Endodermal cell (in vitro differentiated cells): ENCODE results near the gene PRKCD. TPM values are rescaled to one million over a fixed set of nuclear protein-coding genes. Genes with fewer than 3 reads are reported as not detected.
A peak's percentile ranks its signal among the peaks of the same experiment; 100 is the strongest.

Experiments
- DNase-seq: peaks from one replicate; pipeline ENCODE4 v3.0.0-alpha.2; 2017
- H3K27ac ChIP-seq: 2 replicates; pipeline ENCODE4 v1.5.1; 2013; ENCODE audit warnings: mild to moderate bottlenecking, low read depth, low read length, moderate library complexity
- H3K27me3 ChIP-seq: 2 replicates; pipeline ENCODE4 v1.6.1; 2013; ENCODE audit warnings: mild to moderate bottlenecking, low read length, moderate library complexity; ENCODE audit not compliant: insufficient read depth, control insufficient read depth, poor library complexity, severe bottlenecking
- H3K36me3 ChIP-seq: 2 replicates; pipeline ENCODE4 v1.7.0; 2013; ENCODE audit warnings: mild to moderate bottlenecking, low read length, moderate library complexity; ENCODE audit not compliant: control insufficient read depth, insufficient read depth
- H3K4me1 ChIP-seq: one replicate; pipeline ENCODE4 v1.7.0; 2013; ENCODE audit warnings: low read length; ENCODE audit not compliant: control insufficient read depth, insufficient read depth
- H3K4me3 ChIP-seq: 2 replicates; pipeline ENCODE4 v1.5.1; 2013; ENCODE audit warnings: mild to moderate bottlenecking, low read length, moderate library complexity
- H3K9ac ChIP-seq: 2 replicates; pipeline ENCODE4 v1.6.1; 2013; ENCODE audit warnings: mild to moderate bottlenecking, low read length, moderate library complexity; ENCODE audit not compliant: poor library complexity, severe bottlenecking; ENCODE audit errors: extremely low read depth
- H3K9me3 ChIP-seq: 2 replicates; pipeline ENCODE4 v1.6.1; 2013; ENCODE audit warnings: mild to moderate bottlenecking, low read length, moderate library complexity; ENCODE audit not compliant: control insufficient read depth
- H3K27ac Mint-ChIP-seq: 2 replicates; pipeline ENCODE4 v1.8.0; 2020; ENCODE audit warnings: mixed read lengths
- H3K27me3 Mint-ChIP-seq: 2 replicates; pipeline ENCODE4 v1.8.0; 2021; ENCODE audit warnings: mild to moderate bottlenecking, mixed read lengths; ENCODE audit not compliant: insufficient read depth
- H3K36me3 Mint-ChIP-seq: 2 replicates; pipeline ENCODE4 v1.8.0; 2020; ENCODE audit warnings: low read depth, mixed read lengths
- H3K4me1 Mint-ChIP-seq: 2 replicates; pipeline ENCODE4 v1.8.0; 2020; ENCODE audit warnings: mixed read lengths
- H3K4me3 Mint-ChIP-seq: 2 replicates; pipeline ENCODE4 v1.8.0; 2020; ENCODE audit warnings: mild to moderate bottlenecking, moderate library complexity, mixed read lengths
- H3K9me3 Mint-ChIP-seq: 2 replicates; pipeline ENCODE4 v1.8.0; 2020; ENCODE audit warnings: mild to moderate bottlenecking, mixed read lengths
- WGBS, 2 experiments: methylation state at CpG; one replicate each; pipeline versions ENCODE4 v1.1.5 to v1.1.7; 2013; ENCODE audit warnings: missing lambda C conversion rate in 2 of 2, mixed read lengths in 1 of 2; ENCODE audit not compliant: insufficient coverage in 1 of 2, insufficient read length in 1 of 2; 5-methylcytosine and 5-hydroxymethylcytosine counted together
- total RNA-seq, 2 donors: library from RNA; stranded (reverse); fragmentation: NEBNext Ultra II Directional in 1 of 2; extraction: Animal tissue kit (Norgen Biotek cat#: 25700) in 1 of 2; gene quantifications; 2 replicates in 1 of 2; 3 replicates in 1 of 2; pipeline ENCODE4 v1.2.1, GENCODE V29; 2021
- TF ChIP-seq, protein P1 (sequence below): fragments of 200-600 bp; sonication (generic); conservative IDR thresholded peaks from 2 replicates; pipeline ENCODE4 v1.5.0; 2021; ENCODE audit warnings: antibody characterized with exemption, mild to moderate bottlenecking

Gene PRKCD
- total RNA-seq, 2 donors from 2014 or later = 19.9 to 26.6 TPM

DNA sequence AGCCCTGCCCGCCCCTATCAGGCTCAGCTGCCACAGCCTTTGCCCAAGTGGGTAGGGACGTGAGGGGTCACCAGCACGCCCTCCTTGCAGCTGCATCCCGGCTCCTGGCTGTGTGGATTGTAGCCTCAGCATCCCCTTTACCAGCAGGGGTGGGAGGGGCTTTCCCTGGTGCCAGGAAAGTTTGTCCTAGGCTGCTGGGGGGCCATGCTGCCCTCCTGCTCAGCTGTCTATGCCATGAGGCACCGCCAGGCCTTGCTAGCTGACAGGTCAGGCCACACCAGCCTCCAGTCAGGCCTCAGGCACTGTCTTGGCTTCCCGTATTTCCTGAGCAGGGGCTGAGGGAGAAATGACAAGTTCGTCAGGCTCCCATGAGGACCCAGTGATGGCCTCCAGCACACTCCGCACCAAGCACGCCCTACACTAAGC lies 62.5 kb downstream of the PRKCD start:
- no peak overlapping the region for H3K9ac ChIP-seq
- no peaks in the 10 kb centered on the region for H3K4me1 ChIP-seq
- no peak overlapping the region for H3K4me3 ChIP-seq
- Mint-ChIP-seq H3K9me3 (no peaks in the 10 kb centered on the region), H3K4me1 (peaks cover 1% of the 10 kb centered on the region), H3K36me3 (peaks cover 46% of the 10 kb centered on the region), H3K27ac (no peak overlapping the region), H3K4me3 (no peak overlapping the region), H3K27me3 (no peaks in the 10 kb centered on the region)
- 91 to 96% methylated on average over 7 to 9 of the region's 9 CpGs for WGBS, 2 experiments
- DNase-seq = no peak
- no peaks in the 10 kb centered on the region for H3K27me3 ChIP-seq
- TF ChIP-seq, protein P1, sequence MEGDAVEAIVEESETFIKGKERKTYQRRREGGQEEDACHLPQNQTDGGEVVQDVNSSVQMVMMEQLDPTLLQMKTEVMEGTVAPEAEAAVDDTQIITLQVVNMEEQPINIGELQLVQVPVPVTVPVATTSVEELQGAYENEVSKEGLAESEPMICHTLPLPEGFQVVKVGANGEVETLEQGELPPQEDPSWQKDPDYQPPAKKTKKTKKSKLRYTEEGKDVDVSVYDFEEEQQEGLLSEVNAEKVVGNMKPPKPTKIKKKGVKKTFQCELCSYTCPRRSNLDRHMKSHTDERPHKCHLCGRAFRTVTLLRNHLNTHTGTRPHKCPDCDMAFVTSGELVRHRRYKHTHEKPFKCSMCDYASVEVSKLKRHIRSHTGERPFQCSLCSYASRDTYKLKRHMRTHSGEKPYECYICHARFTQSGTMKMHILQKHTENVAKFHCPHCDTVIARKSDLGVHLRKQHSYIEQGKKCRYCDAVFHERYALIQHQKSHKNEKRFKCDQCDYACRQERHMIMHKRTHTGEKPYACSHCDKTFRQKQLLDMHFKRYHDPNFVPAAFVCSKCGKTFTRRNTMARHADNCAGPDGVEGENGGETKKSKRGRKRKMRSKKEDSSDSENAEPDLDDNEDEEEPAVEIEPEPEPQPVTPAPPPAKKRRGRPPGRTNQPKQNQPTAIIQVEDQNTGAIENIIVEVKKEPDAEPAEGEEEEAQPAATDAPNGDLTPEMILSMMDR = no peak
- H3K27ac ChIP-seq = peak overlapping the region; percentile 64
- peaks cover 45% of the 10 kb centered on the region for H3K36me3 ChIP-seq
- no peaks in the 10 kb centered on the region for H3K9me3 ChIP-seq

DNA sequence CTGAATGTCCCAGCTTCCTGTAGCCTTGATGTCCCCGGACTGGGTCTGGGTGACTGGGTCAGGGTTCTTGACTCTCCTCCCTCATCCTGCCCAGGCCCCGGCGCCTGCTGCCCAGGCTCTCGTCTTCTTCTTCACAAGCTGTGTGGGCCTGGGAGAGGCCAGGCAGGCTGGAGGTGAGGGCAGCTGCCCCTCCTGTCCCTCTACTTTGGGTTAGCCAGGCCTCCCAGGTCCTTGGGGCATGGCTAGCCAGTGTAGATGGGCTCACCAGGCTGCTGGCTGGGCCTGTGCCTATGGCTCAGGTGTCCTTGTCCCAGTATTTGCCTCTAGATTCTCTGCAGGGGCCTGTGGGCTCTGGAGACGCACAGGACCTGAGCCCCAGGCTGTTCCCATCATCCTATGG lies 63.0 kb downstream of the PRKCD start:
- H3K27ac ChIP-seq = peak overlapping the region; percentile 64
- H3K4me3 Mint-ChIP-seq = no peak overlapping the region

DNA sequence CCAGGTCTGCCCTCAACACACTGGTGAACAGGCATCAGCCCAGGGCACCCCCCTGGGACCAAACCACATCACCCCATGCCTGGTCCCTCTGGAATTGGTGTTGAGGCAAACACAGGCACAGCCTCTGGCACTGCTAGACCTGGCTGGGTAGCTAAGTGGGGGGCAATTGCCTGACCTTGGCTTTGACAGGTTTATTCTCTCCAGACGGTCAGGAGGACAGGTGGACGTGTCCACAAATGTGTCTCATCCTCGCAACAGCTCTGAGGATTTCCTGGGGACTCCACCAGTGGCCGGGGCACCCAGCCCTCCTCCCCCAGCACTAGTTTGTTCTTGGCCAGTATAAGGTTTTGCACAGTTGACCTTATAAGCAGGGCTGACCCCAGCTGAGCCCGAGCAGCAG lies 63.5 kb downstream of the PRKCD start:
- TF ChIP-seq, protein P1 = no peak
- H3K9me3 Mint-ChIP-seq = no peaks in the 10 kb centered on the region
- H3K27ac Mint-ChIP-seq = no peak overlapping the region
- H3K27me3 Mint-ChIP-seq = no peaks in the 10 kb centered on the region
- H3K36me3 Mint-ChIP-seq = peaks cover 55% of the 10 kb centered on the region
- no peaks in the 10 kb centered on the region for H3K9me3 ChIP-seq
- H3K36me3 ChIP-seq = peaks cover 54% of the 10 kb centered on the region
- no peak overlapping the region for H3K4me3 ChIP-seq
- peak overlapping the region; percentile 64 for H3K27ac ChIP-seq
- no peak overlapping the region for H3K9ac ChIP-seq
- H3K4me1 Mint-ChIP-seq = peaks cover 1% of the 10 kb centered on the region
- no peak for DNase-seq
- H3K4me3 Mint-ChIP-seq = no peak overlapping the region
- H3K4me1 ChIP-seq = no peaks in the 10 kb centered on the region
- 90 to 95% methylated on average over 5 of the region's 5 CpGs for WGBS, 2 experiments
- no peaks in the 10 kb centered on the region for H3K27me3 ChIP-seq

More for the DNA sequence above, 63.0 kb downstream of the PRKCD start:
- no peaks in the 10 kb centered on the region for H3K27me3 ChIP-seq
- no peak for DNase-seq
- TF ChIP-seq, protein P1 = no peak
- peaks cover 49% of the 10 kb centered on the region for H3K36me3 ChIP-seq
- no peaks in the 10 kb centered on the region for H3K27me3 Mint-ChIP-seq
- peaks cover 1% of the 10 kb centered on the region for H3K4me1 Mint-ChIP-seq
- H3K9ac ChIP-seq = no peak overlapping the region
- no peaks in the 10 kb centered on the region for H3K9me3 ChIP-seq
- 98% methylated on average over 5 of the region's 5 CpGs; no CpG with 5 or more reads in 1 of the 2 experiments for WGBS, 2 experiments
- H3K9me3 Mint-ChIP-seq = no peaks in the 10 kb centered on the region
- no peaks in the 10 kb centered on the region for H3K4me1 ChIP-seq
- no peak overlapping the region for H3K27ac Mint-ChIP-seq
- peaks cover 50% of the 10 kb centered on the region for H3K36me3 Mint-ChIP-seq
- no peak overlapping the region for H3K4me3 ChIP-seq
